ENCODE results near the gene HIVEP3.

DNA sequence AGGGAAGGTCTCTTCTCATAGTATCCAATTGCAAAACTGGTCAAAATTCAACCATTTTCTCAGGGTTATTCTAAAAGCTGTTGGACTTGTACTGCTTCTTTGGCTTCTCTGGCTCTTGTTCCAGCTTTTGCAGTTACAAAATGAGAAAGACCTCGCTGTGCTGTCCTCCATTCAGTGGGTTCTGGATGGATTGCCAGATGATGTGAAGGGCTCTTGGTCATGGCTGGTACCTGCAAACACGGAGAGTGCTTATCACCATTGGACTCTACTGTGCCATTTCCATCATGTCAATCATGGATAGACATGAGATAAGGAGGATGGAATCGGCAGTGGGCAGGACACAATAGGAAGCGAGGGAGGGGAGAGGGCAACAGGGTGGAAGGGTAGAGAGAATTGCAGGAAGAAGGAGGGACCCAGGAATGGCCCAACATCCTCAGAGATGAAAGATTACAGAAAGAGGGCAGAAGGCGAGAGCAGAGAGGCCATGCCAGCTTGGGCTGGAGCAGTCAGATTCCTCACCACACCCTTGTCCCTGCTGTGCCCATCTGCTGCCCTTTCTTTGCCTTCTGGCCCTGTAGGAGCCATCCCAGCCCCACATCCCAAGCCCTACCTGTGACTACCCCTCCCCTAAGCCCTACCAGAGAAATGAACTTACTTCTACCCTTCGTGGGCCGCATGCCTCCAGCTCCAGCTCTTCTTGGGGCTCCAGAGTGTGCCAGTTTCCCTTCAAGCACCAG, 70.3 kb downstream of the HIVEP3 start:
- no peak for TF ChIP-seq POLR2A (IDR thresholded peaks at IDR 0.05; ENCODE audit: low read length)
- TF ChIP-seq GATA1 (IDR thresholded peaks at IDR 0.05; ENCODE audit: low read depth, low read length) = no peak

Data from erythroblast (primary cell).